Measurements from ENCODE around the gene IGIP.

GRCh38 chr5:140135127-140135526 lies 9.4 kb downstream of the IGIP start:
- TF ChIP-seq MAX (IDR thresholded peaks at IDR 0.05; ENCODE audit: low read depth, low read length) (no peak), MYC (IDR thresholded peaks at IDR 0.05; ENCODE audit: low read depth, low read length) (no peak), CTCF (IDR thresholded peaks at IDR 0.05; ENCODE audit: low read depth, low read length) (no peak), POLR2A (IDR thresholded peaks at IDR 0.05; ENCODE audit: extremely low read depth, insufficient read length) (no peak)

Data from NB4 (cell line).